OCI-LY1 (cell line): ENCODE results near the gene SUPT4H1.

Source experiments
- H2AFZ ChIP-seq: fragments of 200-600 bp; sonication (generic), shearing (Covaris generic); 2 replicates; pipeline ENCODE4 v1.6.0; 2014; ENCODE audit warnings: antibody characterized with exemption, mild to moderate bottlenecking, low read length
- H3F3A ChIP-seq: fragments of 200-600 bp; sonication (generic), shearing (Covaris generic); 2 replicates; pipeline ENCODE4 v1.6.0; 2014; ENCODE audit warnings: mild to moderate bottlenecking, antibody characterized with exemption, low read length, moderate library complexity; ENCODE audit not compliant: insufficient read depth
- H3K27ac ChIP-seq: fragments of 200-600 bp; sonication (generic); 2 replicates; pipeline ENCODE4 v1.5.1; 2014; ENCODE audit warnings: low read length, mixed run types, mild to moderate bottlenecking, low read depth; ENCODE audit not compliant: poor library complexity, severe bottlenecking
- H3K27me3 ChIP-seq: fragments of 200-600 bp; sonication (generic); 2 replicates; pipeline ENCODE4 v1.6.0; 2014; ENCODE audit warnings: antibody characterized with exemption, mild to moderate bottlenecking, low read length, moderate library complexity; ENCODE audit not compliant: insufficient read depth
- H3K36me3 ChIP-seq: fragments of 200-600 bp; sonication (generic); 2 replicates; pipeline ENCODE4 v1.6.1; 2014; ENCODE audit warnings: mild to moderate bottlenecking, antibody characterized with exemption, low read length, moderate library complexity, mixed read lengths; ENCODE audit not compliant: insufficient read depth
- H3K4me1 ChIP-seq: fragments of 200-600 bp; sonication (generic); 2 replicates; pipeline ENCODE4 v1.5.1; 2014; ENCODE audit warnings: mild to moderate bottlenecking, low read length, moderate library complexity; ENCODE audit not compliant: insufficient read depth, severe bottlenecking
- H3K4me2 ChIP-seq: fragments of 200-600 bp; sonication (generic), shearing (Covaris generic); 2 replicates; pipeline ENCODE4 v1.6.1; 2014; ENCODE audit warnings: low read length
- H3K4me3 ChIP-seq: fragments of 200-600 bp; sonication (generic); 2 replicates; pipeline ENCODE4 v1.5.1; 2014; ENCODE audit warnings: low read length, low read depth, mild to moderate bottlenecking, mixed read lengths; ENCODE audit not compliant: poor library complexity, severe bottlenecking
- H3K79me2 ChIP-seq: fragments of 200-600 bp; shearing (Covaris generic); 2 replicates; pipeline ENCODE4 v1.6.1; 2016; ENCODE audit warnings: mixed run types, low read length, mixed read lengths; ENCODE audit not compliant: insufficient read depth
- H3K9ac ChIP-seq: fragments of 200-600 bp; sonication (generic), shearing (Covaris generic); 2 replicates; pipeline ENCODE4 v1.6.1; 2014; ENCODE audit warnings: mild to moderate bottlenecking, low read length, mixed read lengths
- H3K9me2 ChIP-seq: fragments of 200-600 bp; sonication (generic), shearing (Covaris generic); 2 replicates; pipeline ENCODE4 v1.6.1; 2014; ENCODE audit warnings: low read depth, mild to moderate bottlenecking, low read length, mixed read lengths
- H3K9me3 ChIP-seq: fragments of 200-600 bp; shearing (Covaris generic); 2 replicates; pipeline ENCODE4 v1.6.1; 2014; ENCODE audit warnings: low read length, mixed read lengths
- H4K20me1 ChIP-seq: fragments of 200-600 bp; sonication (generic), shearing (Covaris generic); 2 replicates; pipeline ENCODE4 v1.6.0; 2016; ENCODE audit warnings: mild to moderate bottlenecking, low read length; ENCODE audit not compliant: insufficient read depth
- CTCF ChIP-seq: fragments of 200-600 bp; sonication (generic), shearing (Covaris generic); IDR thresholded peaks from 2 replicates; pipeline ENCODE4 v1.5.1; 2017; ENCODE audit warnings: mild to moderate bottlenecking, antibody characterized with exemption, low read length, moderate library complexity, mixed read lengths
- EZH2 ChIP-seq: fragments of 200-600 bp; sonication (generic), shearing (Covaris generic); IDR thresholded peaks from 2 replicates; pipeline ENCODE4 v1.8.0; 2017; ENCODE audit warnings: borderline replicate concordance, mixed run types, mild to moderate bottlenecking, antibody characterized with exemption, low read length, moderate library complexity, mixed read lengths

Gene SUPT4H1

GRCh38 chr17:58385359-58385899, 33.4 kb upstream of the SUPT4H1 start:
- no peaks in the 10 kb centered on the region for H3K4me1 ChIP-seq
- no peak overlapping the region for H2AFZ ChIP-seq
- H3F3A ChIP-seq, result no peaks in the 10 kb centered on the region
- H3K9ac ChIP-seq, result no peak overlapping the region
- TF ChIP-seq CTCF, result no peak
- no peak for TF ChIP-seq EZH2
- H4K20me1 ChIP-seq, result no peaks in the 10 kb centered on the region
- H3K9me2 ChIP-seq, result no peaks in the 10 kb centered on the region
- no peak overlapping the region for H3K4me2 ChIP-seq
- H3K79me2 ChIP-seq, result no peaks in the 10 kb centered on the region
- peaks cover 2% of the 10 kb centered on the region for H3K27me3 ChIP-seq
- no peak overlapping the region for H3K27ac ChIP-seq
- H3K4me3 ChIP-seq, result no peak overlapping the region
- no peaks in the 10 kb centered on the region for H3K36me3 ChIP-seq
- H3K9me3 ChIP-seq, result no peaks in the 10 kb centered on the region

- Histone ChIP-seq H3K9me3 (no peaks in the 10 kb centered on the region), H4K20me1 (no peaks in the 10 kb centered on the region), H2AFZ (no peak overlapping the region), H3K9ac (no peak overlapping the region), H3F3A (no peaks in the 10 kb centered on the region), H3K27ac (no peak overlapping the region), H3K79me2 (no peaks in the 10 kb centered on the region), H3K27me3 (peaks cover 2% of the 10 kb centered on the region), H3K4me2 (no peak overlapping the region), H3K9me2 (no peaks in the 10 kb centered on the region), H3K36me3 (no peaks in the 10 kb centered on the region), H3K4me3 (no peak overlapping the region), H3K4me1 (no peaks in the 10 kb centered on the region)
- TF ChIP-seq EZH2, result no peak
- TF ChIP-seq CTCF, result no peak
Measured at GRCh38 chr17:58384897-58385296, 32.9 kb upstream of the SUPT4H1 start.

- TF ChIP-seq CTCF, result no peak
- no peak for TF ChIP-seq EZH2
- Histone ChIP-seq H3F3A (no peaks in the 10 kb centered on the region), H3K27me3 (peaks cover 2% of the 10 kb centered on the region; the same call in 1 of the 2 replicates), H3K27ac (no peak overlapping the region), H3K4me3 (no peak overlapping the region), H3K79me2 (no peaks in the 10 kb centered on the region), H3K4me2 (no peak overlapping the region), H3K9ac (no peak overlapping the region), H3K9me2 (no peaks in the 10 kb centered on the region), H4K20me1 (no peaks in the 10 kb centered on the region), H3K4me1 (no peaks in the 10 kb centered on the region), H2AFZ (no peak overlapping the region), H3K9me3 (no peaks in the 10 kb centered on the region), H3K36me3 (no peaks in the 10 kb centered on the region; the same call in 1 of the 2 replicates)
Measured at GRCh38 chr17:58383892-58384462, 32.0 kb upstream of the SUPT4H1 start.
